GM12872 (cell line): ENCODE results near the gene PRR7.

Experiments used
- CTCF ChIP-seq: IDR thresholded peaks from 3 replicates; pipeline ENCODE4 v1.5.1; 2011; ENCODE audit warnings: low read depth, mild to moderate bottlenecking, low read length, moderate library complexity; ENCODE audit not compliant: insufficient read depth

PRR7 gene

GRCh38 chr5:177505075-177505474, 58.5 kb downstream of the PRR7 start:
- no peak for TF ChIP-seq CTCF
